Stimulated activated CD8-positive, alpha-beta memory T cell treated with anti-CD3 and anti-CD28 coated beads, Interleukin-7, amount 100 ng/mL, for 48 hours (primary cell): Measurements from ENCODE around the gene MYRIP.

Experiments
- DNase-seq, 2 donors: peaks; one replicate each; pipeline ENCODE4 v3.0.0-alpha.2; 2020; ENCODE audit warnings: low read depth in 1 of 2; ENCODE audit errors: extremely low read depth in 1 of 2

The MYRIP gene

DNA sequence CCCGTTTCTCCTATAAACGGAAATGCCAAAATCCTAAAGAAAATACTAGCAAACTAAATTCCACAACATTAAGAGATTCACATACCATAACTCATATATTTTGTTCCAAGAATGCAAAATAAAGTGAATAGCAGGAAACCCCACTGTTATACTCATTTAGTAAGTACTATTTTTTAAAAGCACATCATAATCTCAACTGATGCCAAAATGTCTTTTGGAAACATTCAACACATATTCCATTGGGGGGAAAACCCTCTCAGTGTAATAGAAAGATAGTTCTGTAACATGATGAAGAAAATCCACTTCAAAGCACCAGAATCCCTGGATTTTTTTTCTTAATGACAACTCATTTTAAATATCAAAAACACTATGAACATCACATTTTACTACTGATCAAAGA is 407.1 kb downstream of the MYRIP start:
- no peak for DNase-seq

DNA sequence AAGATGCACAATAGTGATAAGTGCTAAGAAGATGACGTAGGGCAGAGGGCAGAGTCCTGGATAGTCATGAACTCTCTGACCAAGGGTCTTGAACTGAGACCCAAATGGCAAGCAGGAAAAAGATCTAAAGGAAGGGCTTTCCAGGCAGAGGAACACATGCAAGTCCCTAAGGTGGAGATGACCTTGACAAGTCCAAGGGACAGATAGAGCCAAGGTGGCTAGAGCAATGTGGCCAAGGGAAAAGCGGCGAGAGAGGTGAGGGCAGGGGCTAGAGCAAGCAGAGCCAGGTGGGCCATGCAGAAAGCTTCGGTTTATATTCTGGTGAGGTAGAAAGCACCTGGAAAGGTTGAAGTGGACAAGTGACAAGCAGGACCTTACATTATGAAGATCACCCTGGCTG is 414.4 kb downstream of the MYRIP start:
- DNase-seq, result no peak

DNA sequence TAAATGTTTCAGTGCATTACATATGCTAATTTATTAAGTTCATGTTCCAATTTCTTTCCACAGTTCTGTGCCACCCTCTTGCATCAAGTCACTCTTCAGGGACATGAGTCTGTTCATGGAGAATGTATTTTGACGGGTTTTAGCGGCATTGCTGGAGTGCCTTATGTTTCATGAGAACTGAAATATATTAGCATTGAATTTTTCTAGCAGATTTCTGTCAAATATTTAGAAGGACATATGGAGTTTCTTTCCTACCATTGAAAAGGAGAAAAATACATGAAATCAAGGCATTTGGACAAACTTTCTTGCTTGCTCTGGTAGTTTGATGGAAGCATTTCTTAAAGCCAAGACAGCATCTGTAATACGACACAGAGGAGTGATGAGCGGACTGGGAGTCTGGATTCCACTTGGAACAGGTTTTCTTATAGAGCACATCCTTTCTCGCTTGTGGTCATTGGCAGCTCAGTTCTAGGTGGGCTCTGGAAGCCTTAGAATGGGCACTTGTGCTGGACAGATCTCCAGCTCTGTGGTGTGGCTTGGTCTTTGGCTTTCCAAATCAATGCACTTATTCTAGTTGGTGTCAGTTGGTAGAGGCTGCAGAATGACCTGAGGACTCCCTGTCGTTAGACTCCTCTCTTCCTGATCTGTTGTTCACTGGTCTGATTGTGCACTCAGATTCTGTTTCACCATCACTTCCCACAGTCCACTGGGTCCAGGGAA is 415.5 kb downstream of the MYRIP start:
- DNase-seq, result no peak

DNA sequence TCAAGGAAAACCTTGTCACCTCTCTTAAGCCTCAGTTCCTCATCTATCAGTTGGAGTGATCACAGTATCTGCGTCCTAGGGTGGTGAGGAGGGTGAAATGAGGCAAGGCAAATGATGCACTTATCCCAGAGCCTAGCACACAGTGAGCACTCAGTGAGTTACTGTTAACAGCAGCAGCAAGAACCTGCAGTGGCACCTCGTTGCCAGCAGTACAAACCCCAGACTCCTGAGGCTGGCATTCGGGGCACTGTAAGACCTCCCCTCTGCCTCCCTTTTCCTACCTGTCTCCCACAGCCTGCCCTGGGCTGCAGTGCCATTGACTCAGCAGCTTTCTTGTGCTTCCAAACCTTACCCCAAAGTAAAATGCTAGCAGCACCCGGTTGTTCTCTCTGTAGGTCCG is 417.2 kb downstream of the MYRIP start:
- no peak for DNase-seq

DNA sequence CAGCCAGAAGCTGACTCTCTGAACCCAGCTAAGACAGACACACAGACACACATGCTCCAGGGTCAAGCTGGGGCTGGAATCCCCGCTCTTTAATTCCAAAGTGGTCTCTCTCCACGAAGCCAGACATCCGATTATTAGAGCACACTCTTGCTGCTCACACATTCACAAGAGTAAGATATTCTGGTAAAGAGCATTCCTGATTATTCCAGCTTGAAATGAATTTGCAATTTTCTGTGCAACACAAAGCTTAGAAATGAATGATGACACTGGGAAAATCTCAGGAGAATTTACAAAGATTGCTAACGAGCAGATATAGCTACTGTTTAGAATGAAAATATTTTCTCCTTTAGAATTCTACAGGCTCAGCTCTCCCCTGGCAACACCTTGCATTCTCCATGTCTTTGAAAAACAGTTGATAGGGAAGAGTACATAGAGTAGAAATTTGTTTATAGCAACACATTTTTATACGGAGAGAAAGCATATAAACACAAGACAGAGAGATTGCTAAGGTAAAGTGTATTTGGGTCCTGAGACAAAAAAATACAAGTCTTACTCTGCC is 419.5 kb downstream of the MYRIP start:
- DNase-seq, result no peak

DNA sequence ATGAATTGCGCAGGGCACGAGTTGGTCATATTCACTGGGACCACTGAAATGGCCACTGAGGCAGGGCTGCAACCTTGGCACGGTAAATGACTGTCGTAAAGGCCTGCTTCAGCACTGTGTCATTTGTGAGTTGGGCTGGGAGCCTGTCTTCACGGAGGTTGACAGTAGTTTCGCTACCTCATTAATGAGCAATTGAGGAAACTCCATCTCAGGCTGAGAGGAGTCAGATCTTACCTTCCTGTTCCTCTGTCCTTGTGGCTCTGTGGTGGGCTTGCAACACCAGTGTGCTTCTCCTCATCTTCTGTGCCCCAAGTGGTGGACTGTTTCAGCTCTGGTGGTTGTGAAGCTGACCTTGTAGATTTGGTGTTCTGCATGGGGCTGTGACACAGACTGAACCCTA is 420.0 kb downstream of the MYRIP start:
- DNase-seq, result no peak

DNA sequence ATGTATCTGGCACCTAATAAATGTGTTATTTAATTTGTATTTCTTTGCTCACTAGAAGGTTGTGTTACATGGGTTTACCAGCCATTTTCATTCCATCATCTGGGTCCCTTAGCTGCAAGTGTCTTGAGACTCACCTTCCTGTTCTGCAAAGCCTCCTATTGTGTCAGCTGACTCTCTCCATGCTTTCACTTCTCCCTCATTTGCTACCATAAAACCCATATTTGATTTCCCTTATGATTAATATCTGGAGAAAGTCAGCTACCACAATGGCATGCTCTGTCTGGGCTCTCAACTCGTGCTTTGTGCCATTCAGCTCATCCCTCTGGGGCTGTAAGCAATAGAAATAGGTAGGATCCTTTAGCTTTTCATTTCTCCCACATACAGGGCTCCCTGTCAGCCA is 420.6 kb downstream of the MYRIP start:
- DNase-seq, result no peak

DNA sequence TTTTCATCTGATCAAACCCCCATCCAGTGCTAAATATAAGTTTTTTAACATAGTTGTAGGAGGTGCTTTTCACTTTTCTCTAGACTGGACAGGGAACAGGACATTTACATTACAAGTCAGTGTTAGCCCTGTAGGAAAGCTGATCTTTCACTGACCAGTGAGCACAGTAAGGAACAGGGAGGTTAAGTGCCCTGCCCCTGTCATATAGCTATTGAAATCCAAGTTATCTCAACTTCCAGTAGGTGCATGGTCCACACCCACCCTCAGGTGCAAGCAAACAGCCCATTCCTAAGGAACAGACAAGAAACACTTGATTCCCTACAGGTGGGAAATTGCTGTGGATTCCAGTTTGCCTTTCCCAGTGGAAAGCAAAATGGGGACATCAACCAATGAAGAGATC is 421.0 kb downstream of the MYRIP start:
- DNase-seq, result no peak

DNA sequence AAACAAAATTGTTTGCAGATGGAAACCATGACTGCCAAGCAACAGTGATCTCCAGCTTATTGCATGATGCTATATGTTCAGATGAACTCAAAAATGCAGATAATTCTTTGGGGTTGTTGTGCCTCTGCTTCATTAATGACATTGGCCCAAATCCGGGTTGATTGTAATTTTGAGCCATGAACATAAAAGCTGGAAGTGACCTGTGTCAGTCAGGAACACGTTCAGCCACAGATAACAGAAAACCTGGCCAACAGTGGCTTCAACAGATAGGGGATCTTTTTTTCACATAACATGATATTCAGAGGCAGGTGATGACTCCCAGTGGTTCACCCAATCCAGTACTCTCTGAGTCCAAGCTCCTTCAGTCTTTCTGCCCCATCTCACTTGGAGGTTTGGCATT is 423.2 kb downstream of the MYRIP start:
- DNase-seq, result no peak

DNA sequence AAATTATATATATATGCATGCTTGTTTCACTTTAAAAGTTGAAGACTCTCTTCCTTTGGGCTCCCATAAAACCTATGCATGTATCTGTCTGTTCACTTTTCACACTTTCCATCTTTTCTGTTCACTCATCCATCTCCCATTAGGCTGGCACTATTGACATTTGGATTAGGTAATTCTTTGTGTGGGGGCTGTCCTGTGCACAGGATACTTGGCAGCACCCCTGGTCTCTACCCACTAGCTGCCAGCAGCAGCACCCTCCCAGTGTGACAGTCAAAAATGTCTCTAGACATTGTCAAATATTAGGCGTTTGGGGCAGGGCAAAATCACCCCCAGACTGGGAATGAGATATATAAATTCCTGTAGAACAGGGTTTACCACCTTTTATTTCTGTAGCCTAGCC is 427.8 kb downstream of the MYRIP start:
- no peak for DNase-seq

DNA sequence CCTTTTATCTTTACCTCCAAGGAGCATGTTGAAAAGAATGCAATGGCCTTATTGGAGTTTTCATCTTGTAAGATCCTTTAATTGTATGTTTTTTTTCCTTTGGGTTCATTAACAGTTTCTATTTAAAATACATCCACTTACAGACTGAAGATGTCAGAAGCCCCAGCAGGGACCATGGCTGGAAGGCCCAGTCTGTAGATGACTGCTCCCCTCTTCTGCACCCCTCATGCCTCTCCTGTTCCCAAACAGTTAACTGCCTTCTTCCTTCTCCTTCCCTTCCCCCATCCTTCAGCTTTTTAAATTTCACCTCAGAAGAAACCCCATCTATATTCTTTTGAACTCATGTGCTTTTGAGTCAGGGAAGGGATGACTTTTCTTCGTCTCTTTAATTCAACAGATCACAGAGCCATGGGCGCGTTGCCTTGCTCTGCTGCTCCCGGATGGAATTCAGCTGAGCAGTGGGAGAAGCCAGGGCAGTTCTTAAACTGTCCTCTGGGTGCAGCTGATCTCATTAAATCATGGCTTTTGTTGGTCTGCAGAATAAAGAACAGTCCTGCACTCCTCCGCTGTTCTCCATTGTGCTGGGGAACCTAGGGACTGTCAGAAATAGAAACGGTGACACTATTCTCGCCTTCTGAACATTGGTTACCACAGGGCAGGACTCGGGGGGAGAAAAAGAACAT is 428.6 kb downstream of the MYRIP start:
- DNase-seq, result no peak

DNA sequence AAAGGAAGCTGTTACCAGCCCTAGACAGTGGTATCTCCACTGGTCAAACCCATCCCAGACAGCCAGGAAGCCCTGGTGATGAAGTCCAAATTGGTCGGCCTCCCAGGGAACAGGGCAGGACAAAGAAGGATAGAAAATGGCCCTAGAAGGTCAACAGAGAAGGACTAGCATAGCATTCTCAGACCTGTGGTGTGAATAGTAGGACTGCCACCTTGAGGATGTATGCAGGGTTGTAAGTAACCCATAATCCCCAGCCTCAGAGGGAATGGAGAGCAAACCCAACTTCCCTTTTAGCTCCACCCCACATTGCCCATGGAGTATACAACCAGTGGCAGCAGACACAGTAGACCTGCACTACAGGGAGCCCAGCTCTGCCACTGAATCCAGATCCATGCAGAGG is 431.5 kb downstream of the MYRIP start:
- DNase-seq, result no peak

DNA sequence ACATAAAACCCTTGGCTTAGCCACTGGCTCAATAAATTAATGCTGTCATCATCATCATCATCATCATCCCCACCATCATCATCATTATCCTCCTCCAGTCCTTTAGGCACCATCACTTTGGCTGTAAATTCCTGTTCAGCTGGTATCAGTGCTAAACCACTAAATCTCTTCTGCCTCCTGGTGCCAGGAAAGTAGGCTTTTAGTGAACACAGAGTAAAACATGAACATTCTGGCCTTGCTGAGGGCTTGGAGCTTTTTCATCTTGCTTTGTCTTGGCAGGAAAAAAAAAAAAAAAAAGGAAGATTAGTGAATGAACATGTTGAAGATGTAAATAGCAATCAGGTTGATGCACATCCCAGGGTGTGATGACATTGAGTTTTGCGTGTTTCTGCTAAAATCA is 432.8 kb downstream of the MYRIP start:
- no peak for DNase-seq

DNA sequence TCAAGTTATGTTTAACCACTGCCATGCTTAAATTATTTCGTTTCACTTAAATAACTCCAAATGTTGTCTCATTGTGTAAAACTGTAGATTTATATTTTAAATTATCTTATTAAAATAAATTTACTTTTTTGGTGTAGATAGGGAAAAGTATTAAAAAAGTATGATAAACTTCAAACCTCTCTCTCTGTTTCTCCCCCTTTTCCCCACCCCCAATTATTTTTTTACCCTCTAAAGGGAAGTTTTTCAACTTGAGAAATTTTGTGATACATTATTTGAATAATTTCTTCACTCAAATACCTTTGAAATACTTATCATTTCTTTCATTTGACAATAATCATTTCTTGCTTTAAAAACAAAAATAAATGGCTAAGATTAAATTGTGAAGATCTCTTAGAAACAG is 433.2 kb downstream of the MYRIP start:
- DNase-seq, result no peak

DNA sequence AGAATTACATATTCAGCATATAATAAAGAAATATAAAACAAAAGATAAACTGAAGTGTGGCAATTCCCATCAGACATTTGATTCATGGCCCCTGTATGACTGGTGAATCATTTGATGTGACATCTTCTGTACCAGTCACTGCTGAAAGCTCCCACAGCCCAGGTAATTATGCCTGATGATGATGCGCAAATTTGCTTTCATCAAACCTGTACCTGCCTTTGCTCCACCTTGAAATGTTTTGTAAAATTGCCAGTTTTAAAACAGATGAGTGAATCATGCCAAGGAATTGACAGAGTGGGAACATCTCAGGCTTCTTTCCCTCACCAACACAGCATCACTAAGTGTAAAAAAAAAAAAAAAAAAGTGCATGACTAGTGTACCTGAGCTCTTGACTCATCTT is 433.6 kb downstream of the MYRIP start:
- DNase-seq, result no peak

DNA sequence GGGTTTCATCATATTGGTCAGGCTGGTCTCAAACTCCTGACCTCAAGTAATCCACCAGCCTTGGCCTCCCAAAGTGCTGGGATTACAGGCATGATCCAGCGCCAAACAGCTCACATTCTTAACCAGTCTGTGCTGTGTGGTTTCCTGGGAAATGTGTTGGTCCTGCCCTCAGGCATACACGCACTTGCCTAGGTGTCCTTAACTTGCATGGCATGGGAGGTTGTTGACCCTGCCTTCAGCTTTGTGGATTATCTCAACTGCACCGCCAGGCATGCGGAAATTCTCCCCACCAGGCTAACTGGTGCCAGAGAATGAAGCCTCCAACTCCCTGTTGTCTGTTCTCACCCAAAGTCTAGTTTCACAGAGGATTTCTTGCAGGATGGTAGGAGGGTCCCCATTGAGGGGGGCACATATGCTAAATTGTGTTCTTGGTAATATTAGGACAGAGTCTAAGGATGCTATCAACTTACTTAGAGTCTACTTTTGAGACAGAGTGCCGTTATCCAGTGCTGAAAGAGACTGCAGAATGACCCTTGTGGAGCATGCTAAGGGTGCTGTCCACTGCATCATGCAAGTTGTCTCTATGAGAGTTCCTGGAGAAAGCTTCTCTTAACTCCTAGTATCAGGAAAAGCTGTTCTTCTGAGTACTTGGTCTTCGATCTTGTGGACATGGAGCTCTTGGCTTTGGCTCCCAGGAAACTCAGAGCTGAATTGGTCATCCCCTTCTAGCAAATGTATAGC is 438.5 kb downstream of the MYRIP start:
- no peak for DNase-seq

DNA sequence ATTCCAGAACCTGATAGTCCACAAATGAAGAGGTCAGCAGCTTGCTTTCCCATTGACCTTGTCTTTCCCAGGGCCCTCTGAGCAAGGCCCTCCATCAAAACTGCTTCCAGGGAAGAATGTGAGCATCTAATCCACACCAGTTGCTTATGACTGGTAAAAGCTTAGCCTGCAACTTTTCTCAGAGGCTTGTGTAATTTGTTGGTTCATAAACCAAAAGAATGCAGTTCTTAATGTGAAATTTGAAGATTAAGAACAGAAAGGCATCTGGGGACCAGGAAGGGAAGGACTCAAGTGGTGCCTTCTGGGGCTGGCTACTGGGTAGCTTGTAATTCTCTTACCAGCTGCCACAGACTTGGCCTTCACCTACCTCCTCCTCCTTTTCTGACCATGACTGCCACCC is 439.2 kb downstream of the MYRIP start:
- no peak for DNase-seq

DNA sequence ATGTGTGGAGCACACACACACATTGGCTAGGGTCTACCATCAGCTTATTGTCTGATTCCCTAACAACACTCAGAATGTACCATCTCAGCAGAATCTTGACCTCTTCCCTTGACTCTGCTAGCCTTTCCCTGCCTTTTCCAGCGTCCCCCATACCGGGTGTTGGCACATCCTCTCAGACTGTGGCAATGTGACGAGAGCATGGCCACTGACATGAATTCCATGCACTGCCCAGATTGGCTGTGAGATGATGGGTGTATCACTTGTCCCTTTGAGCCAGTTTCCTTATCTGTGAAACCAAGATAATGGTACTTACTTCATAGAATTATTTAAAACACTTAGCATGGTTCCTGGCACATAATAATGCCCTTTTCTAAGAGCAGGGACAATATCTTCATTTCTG is 439.8 kb downstream of the MYRIP start:
- no peak for DNase-seq

DNA sequence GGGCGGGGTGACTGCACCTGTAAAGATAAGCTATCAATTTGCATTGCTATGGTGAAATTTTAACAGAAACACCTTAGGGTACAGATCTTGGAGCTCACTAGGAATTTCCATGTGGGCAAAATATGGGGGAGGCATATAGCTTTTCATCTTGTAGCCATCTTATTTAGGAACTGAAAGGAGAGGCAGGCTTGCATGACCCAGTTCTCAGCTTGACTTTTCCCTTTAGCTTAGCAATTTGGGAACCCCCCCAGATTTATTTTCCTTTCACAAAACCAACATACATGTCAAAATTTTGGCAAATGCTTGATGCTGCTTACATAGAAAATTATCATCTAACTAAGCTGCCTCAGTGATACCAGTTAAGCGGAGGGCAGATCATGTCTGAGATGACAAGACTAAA is 445.1 kb downstream of the MYRIP start:
- DNase-seq, result no peak

DNA sequence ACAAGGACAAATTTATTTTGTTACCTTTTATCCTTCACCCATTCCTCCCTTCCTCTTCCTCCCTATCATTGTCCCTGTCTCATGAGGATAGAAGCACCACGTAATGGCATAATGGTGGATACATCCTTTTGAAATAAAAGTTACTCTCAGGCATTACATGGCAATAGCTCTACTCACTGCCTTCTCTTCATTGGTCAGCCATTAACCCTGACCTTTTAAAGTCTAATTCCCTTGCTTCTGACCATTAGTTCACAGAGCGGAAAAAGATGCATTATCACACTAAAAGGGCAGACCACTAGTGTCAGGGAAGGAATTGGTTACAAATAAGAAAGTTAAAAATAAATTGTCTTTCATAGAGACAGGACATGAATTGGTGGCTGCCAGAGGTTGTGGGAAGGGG is 445.5 kb downstream of the MYRIP start:
- DNase-seq, result no peak

DNA sequence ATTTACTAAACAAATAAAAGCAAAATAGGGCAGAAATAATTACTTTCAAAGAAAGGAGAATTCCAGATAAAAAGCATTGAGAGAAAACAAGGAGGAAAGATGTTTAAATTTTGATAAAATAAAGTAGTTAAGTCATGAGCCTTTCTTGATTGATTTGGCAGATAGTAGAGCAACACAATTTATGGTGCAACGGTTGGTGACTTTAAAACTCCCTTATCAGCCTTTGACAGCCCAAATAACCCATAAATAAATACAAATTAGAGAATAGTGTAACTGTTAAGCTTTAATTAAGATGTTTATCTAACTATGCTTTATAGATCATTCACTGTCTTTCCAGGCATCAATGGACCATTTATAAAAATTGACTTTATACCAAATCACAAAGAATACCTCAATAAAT is 446.1 kb downstream of the MYRIP start:
- no peak for DNase-seq

DNA sequence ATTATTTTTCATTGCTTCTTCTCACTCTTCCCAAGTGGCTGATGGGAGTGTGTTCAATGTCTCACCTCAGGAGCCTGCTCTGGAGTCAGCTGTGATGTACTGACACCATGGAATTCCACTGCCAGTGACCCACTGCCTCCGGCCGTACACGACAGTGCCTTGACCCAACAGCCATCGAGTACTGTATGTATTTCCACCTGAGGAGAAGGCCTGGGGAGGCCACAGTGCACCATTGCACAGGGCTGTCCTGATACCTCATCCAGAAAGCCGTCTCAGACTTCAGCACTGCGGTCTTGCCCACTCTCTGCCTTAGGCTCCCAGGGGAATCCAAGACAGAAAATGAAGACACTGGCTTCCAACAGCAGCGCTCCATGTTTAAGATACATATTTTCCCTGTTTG is 448.7 kb downstream of the MYRIP start:
- DNase-seq, result no peak
